ENCODE results near the gene RARA. TPM values are rescaled to one million over a fixed set of nuclear protein-coding genes. Genes with fewer than 3 reads are reported as not detected.
"Not testable (repeated sequence)": the region's sequence is repeated elsewhere in the genome, so short reads cannot be mapped to it uniquely, and the experiment has no call there.

RARA gene
- total RNA-seq, 1 donor from 2014 or later, result 35.1 TPM

DNA sequence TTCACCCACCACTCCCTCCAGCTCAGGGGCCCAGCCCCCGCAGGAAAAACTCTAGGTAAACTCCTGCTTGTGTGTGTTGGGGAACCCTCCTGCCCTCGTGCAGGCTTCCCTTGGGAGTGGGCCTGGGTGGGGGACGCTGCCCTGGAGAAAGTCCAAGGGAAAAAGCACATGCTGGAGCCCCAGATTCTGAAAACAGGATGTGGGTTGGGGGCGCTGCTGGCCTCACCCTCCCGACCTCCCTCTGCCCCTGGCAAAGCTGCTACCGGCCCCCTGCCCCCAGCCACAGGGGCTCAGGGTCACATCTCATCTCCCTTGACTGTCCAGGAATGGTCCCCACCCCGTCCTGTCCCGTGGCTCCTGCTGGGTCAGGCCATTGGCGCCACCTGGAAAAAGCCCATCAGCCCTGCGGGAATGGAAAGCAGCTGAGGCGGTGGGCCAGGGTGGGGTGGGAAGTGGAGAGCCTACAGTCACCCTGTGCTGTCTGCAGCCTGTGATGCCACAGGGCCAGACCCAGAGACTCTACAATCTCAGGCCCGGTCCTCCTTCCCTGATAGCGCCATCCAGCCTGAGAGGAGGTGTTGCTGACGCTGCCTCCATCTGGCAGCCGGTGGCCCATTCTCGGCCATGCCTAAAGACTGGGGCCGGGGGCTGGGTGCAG is 58.0 kb downstream of the RARA start:
- Mint-ChIP-seq H3K9me3 (no peaks in the 10 kb centered on the region), H3K36me3 (ENCODE audit: low read depth) (peaks cover 3% of the 10 kb centered on the region), H3K27me3 (ENCODE audit: low read depth) (peaks cover 2% of the 10 kb centered on the region), H3K27ac (no peak overlapping the region), H3K4me1 (ENCODE audit: low read depth) (peaks cover 12% of the 10 kb centered on the region), H3K4me3 (ENCODE audit: low read depth) (no peak overlapping the region)
- no peak for DNase-seq (ENCODE audit: low spot score)
- intact Hi-C loops (cut with micrococcal nuclease), result no loop called here

DNA sequence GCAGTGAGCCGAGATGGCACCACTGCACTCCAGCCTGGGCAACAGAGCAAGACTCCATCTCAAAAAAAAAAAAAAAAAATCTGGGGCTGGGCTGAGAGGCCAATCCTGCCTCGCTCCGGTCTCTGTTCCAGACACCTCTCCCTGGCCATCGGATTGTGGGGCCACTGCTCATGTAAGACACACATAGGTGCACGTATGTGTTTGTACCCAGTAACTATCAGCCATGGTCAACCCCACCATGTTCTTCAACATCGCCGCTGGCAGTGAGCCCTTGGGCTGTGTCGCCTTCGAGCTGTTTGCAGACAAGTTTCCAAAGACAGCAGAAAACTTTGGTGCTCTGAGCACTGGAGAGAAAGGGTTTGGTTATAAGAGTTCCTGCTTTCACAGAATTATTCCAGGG is 58.7 kb downstream of the RARA start:
- H3K36me3 Mint-ChIP-seq (ENCODE audit: low read depth); DNase-seq (ENCODE audit: low spot score); H3K27ac Mint-ChIP-seq; H3K4me3 Mint-ChIP-seq (ENCODE audit: low read depth); H3K9me3 Mint-ChIP-seq; H3K27me3 Mint-ChIP-seq (ENCODE audit: low read depth); intact Hi-C loops (cut with micrococcal nuclease): not testable (repeated sequence)
- peaks cover 17% of the 10 kb centered on the region for H3K4me1 Mint-ChIP-seq (ENCODE audit: low read depth)

DNA sequence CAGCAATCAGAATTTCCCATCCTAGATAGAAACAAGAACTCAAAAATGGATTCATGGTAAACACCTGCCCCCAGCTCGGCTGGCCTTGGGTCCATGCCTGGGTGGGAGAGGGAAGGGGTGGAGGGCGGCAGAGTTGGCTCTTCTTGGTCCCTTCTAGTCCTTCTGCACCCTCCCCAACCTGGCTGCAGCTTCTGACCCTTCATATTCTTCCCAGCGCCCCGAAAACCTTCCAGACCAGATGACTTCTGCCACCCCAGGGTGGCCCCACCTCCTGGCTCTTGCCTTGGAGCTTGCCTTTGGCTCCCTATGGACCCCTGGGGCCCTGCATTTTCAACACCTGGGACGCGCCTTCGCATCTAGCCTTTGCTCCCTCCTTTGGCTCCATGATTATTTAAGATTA is 60.9 kb downstream of the RARA start:
- no peaks in the 10 kb centered on the region for H3K27me3 Mint-ChIP-seq (ENCODE audit: low read depth)

DNA sequence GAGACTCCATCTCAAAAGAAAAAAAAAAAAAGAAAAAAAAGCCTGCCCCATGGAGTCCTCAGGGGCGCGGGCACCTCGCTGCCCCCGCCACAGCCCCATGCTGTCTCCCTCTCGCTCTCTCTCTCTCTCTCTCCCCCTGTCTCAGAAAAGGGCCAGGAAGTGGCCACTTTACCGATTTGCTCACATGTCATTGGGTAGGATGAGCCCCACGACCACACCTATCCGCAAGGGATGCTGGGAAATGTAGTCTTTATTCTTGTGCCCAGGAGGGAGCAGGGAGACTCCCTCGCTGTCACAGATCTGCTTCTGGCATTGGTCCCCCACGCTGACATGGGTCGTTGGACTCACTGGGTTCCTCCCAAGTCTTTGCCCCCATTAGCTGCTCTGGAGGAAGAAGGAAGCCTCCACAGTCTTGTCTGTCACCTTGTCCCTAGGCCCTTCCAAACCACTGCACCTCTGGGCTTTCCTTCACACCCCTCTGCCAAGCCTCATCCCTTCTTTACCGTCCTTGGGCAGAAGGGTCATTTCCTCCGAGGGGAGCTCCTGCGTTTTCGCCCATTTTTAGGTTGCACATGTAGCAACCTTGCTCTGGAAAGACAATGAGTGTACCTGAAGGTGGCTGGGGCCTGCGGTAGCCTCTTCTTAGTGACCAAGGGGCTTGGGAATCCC is 62.4 kb downstream of the RARA start:
- intact Hi-C loops (cut with micrococcal nuclease), result no loop called here
- Mint-ChIP-seq H3K36me3 (ENCODE audit: low read depth) (no peaks in the 10 kb centered on the region), H3K4me1 (ENCODE audit: low read depth) (peaks cover 27% of the 10 kb centered on the region), H3K27ac (no peak overlapping the region), H3K4me3 (ENCODE audit: low read depth) (no peak overlapping the region), H3K9me3 (no peaks in the 10 kb centered on the region), H3K27me3 (ENCODE audit: low read depth) (no peaks in the 10 kb centered on the region)
- DNase-seq (ENCODE audit: low spot score), result peak; percentile 25

More for the DNA sequence above, 60.9 kb downstream of the RARA start:
- Mint-ChIP-seq H3K4me1 (ENCODE audit: low read depth) (peaks cover 27% of the 10 kb centered on the region), H3K4me3 (ENCODE audit: low read depth) (no peak overlapping the region), H3K9me3 (no peaks in the 10 kb centered on the region), H3K27ac (no peak overlapping the region), H3K36me3 (ENCODE audit: low read depth) (no peaks in the 10 kb centered on the region)
- intact Hi-C loops (cut with micrococcal nuclease), result no loop called here
- no peak for DNase-seq (ENCODE audit: low spot score)

DNA sequence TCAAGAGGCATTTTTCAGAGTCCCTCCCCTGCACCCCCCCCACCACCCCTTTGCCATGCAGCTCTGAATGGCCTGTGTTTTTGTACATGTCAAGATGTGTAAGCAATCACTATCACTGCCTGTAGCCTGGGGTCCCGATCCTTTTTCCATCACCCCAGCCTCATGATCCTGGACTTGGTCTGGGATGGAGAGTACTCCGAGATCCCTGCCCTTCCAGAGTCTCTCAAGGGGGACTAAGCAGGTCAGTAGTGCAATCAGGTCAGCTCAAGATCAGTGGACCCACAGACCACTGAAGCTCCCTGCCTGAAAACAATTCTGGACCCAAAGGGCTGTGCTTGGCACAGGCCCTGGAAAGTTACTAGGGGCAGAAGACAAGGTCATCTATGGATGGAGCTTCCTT is 63.1 kb downstream of the RARA start:
- no peak overlapping the region for H3K4me3 Mint-ChIP-seq (ENCODE audit: low read depth)

DNA sequence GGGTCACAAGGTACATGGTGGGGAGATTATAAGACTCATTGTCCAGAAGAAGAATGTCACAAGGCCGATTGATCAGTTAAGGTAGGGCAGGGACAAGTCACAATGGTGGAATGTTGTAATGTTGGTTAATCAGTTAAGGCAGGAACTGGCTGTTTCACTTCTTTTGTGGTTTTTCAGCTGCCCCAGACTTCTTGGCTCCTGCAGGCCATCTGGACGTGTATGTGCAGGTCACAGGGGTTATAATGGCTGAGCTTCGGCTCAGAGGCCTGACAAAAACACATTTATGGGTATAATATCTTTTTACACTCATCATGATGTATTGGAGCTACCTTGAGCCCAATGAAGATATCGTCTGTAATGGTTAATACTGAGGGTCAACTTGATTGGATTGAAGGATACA is 63.7 kb downstream of the RARA start:
- DNase-seq (ENCODE audit: low spot score); H3K9me3 Mint-ChIP-seq; H3K4me3 Mint-ChIP-seq (ENCODE audit: low read depth); intact Hi-C loops (cut with micrococcal nuclease); H3K27me3 Mint-ChIP-seq (ENCODE audit: low read depth); H3K36me3 Mint-ChIP-seq (ENCODE audit: low read depth): not testable (repeated sequence)
- Mint-ChIP-seq H3K27ac (peak overlapping the region; percentile 45), H3K4me1 (ENCODE audit: low read depth) (peaks cover 29% of the 10 kb centered on the region)

More for the DNA sequence above, 63.1 kb downstream of the RARA start:
- H3K9me3 Mint-ChIP-seq, result no peaks in the 10 kb centered on the region
- peak overlapping the region; percentile 45 for H3K27ac Mint-ChIP-seq
- H3K4me1 Mint-ChIP-seq (ENCODE audit: low read depth), result peaks cover 29% of the 10 kb centered on the region
- no peaks in the 10 kb centered on the region for H3K36me3 Mint-ChIP-seq (ENCODE audit: low read depth)
- intact Hi-C loops (cut with micrococcal nuclease), result no loop called here
- DNase-seq (ENCODE audit: low spot score), result no peak
- H3K27me3 Mint-ChIP-seq (ENCODE audit: low read depth), result peaks cover 2% of the 10 kb centered on the region

DNA sequence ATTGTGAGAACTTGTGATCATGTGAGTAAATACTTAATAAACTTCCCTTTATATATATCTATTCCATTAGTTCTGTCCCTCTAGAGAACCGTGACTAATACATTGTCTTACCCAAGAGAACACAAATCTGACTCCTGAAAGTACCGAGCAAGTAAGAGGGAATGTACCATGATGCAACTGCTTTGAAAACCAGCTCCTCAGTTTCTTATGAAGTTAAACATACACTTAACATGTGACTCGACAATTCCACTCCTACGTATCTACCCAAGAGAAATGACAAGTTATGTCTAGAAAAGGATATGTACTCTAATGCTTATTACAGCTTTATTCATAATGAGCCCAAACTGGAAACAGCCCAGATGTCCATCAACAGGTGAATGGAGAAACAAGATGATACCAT is 64.3 kb downstream of the RARA start:
- Mint-ChIP-seq H3K27me3 (ENCODE audit: low read depth) (peaks cover 2% of the 10 kb centered on the region), H3K27ac (peak overlapping the region; percentile 43), H3K36me3 (ENCODE audit: low read depth) (no peaks in the 10 kb centered on the region), H3K4me3 (ENCODE audit: low read depth) (no peak overlapping the region), H3K9me3 (no peaks in the 10 kb centered on the region), H3K4me1 (ENCODE audit: low read depth) (peaks cover 29% of the 10 kb centered on the region)
- DNase-seq (ENCODE audit: low spot score), result no peak
- intact Hi-C loops (cut with micrococcal nuclease), result no loop called here

DNA sequence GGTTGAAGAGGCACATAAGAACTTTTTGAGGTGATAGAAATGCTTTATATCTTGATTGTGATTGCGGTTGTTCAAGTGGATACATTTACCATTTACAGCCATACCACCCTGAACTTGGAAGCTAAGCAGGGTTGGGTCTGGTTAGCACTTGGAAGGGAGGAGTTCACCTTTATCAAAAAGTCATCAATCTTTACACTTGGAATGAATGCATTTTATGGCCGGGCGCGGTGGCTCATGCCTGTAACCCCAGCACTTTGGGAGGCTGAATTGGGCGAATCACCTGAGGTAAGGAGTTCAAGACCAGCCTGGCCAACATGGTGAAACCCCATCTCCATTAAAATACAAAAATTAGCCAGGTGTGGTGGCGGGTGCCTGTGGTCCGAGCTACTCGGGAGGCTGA is 65.0 kb downstream of the RARA start:
- no peak overlapping the region for H3K4me3 Mint-ChIP-seq (ENCODE audit: low read depth)
- H3K27ac Mint-ChIP-seq, result peak overlapping the region; percentile 43
- no peaks in the 10 kb centered on the region for H3K9me3 Mint-ChIP-seq
- peaks cover 29% of the 10 kb centered on the region for H3K4me1 Mint-ChIP-seq (ENCODE audit: low read depth)
- intact Hi-C loops (cut with micrococcal nuclease), result no loop called here
- H3K27me3 Mint-ChIP-seq (ENCODE audit: low read depth), result peaks cover 2% of the 10 kb centered on the region
- H3K36me3 Mint-ChIP-seq (ENCODE audit: low read depth), result no peaks in the 10 kb centered on the region
- no peak for DNase-seq (ENCODE audit: low spot score)

DNA sequence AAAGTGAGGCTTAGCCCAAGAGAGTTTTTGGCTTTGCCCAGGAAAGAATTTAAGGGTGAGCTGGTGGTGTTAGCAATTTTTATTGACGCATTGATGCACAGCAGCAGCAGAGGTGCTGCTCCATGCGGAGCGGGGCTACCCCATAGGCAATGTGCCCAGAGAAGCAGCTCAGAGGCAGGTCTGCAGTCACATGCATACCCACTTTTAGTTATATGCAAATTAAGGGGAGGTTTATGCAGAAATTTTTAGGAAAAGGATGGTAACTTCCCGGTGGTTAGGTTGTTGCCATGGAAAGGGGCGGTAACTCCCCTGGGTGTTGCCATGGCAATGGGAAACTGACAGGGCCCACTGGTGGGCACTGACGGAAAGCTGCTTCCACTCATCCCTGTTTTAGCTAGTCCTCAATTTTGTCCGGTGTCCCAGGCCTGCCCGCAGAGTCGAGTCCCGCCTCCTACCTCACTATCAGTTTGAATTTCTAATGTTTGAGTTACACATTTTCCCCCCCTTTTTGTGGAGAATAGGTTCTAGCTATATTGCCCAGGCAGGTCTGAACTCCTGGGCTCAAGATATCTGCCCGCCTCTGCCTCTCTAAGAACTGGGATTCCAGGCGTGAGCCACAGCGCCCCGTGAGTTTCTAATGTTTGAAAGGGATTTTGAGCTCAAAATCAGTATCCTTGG is 66.0 kb downstream of the RARA start:
- no peak for DNase-seq (ENCODE audit: low spot score)
- no peaks in the 10 kb centered on the region for H3K36me3 Mint-ChIP-seq (ENCODE audit: low read depth)
- H3K27ac Mint-ChIP-seq, result no peak overlapping the region
- H3K9me3 Mint-ChIP-seq, result no peaks in the 10 kb centered on the region
- intact Hi-C loops (cut with micrococcal nuclease), result no loop called here
- H3K27me3 Mint-ChIP-seq (ENCODE audit: low read depth), result peaks cover 2% of the 10 kb centered on the region
- H3K4me1 Mint-ChIP-seq (ENCODE audit: low read depth), result peaks cover 29% of the 10 kb centered on the region
- no peak overlapping the region for H3K4me3 Mint-ChIP-seq (ENCODE audit: low read depth)

DNA sequence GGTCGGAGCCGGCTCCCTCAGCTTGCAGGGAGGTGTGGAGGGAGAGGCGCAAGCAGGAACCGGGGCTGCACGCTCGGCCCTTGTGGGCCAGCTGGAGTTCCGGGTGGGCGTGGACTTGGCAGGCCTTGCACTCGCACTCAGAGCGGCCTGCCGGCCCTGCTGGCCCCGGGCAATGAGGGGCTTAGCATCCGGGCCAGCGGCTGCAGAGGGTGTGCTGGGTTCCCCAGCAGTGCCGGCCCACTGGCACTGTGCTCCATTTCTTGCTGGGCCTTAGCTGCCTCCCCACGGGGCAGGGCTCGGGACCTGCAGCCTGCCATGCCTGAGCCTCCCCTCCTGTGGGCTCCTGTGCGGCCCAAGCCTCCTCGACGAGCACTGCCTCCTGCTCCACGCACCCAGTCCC is 66.8 kb downstream of the RARA start:
- H3K27ac Mint-ChIP-seq; H3K36me3 Mint-ChIP-seq (ENCODE audit: low read depth); H3K9me3 Mint-ChIP-seq; DNase-seq (ENCODE audit: low spot score); H3K27me3 Mint-ChIP-seq (ENCODE audit: low read depth); H3K4me3 Mint-ChIP-seq (ENCODE audit: low read depth); intact Hi-C loops (cut with micrococcal nuclease): not testable (repeated sequence)
- H3K4me1 Mint-ChIP-seq (ENCODE audit: low read depth), result peaks cover 29% of the 10 kb centered on the region

DNA sequence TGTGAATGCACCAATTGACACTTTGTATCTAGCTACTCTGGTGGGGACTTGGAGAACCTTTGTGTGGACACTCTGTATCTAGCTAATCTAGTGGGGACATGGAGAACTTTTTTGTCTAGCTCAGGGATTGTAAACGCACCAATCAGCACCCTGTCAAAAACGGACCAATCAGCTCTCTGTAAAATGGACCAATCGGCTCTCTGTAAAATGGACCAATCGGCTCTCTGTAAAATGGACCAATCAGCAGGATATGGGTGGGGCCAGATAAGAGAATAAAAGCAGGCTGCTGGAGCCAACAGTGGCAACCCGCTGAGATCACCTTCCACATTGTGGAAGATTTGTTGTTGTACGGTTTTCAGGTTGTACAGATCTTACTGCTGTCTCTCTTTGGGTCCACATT is 67.6 kb downstream of the RARA start:
- intact Hi-C loops (cut with micrococcal nuclease); H3K36me3 Mint-ChIP-seq (ENCODE audit: low read depth); DNase-seq (ENCODE audit: low spot score); H3K4me3 Mint-ChIP-seq (ENCODE audit: low read depth); H3K27ac Mint-ChIP-seq; H3K9me3 Mint-ChIP-seq; H3K27me3 Mint-ChIP-seq (ENCODE audit: low read depth): not testable (repeated sequence)
- peaks cover 26% of the 10 kb centered on the region for H3K4me1 Mint-ChIP-seq (ENCODE audit: low read depth)

DNA sequence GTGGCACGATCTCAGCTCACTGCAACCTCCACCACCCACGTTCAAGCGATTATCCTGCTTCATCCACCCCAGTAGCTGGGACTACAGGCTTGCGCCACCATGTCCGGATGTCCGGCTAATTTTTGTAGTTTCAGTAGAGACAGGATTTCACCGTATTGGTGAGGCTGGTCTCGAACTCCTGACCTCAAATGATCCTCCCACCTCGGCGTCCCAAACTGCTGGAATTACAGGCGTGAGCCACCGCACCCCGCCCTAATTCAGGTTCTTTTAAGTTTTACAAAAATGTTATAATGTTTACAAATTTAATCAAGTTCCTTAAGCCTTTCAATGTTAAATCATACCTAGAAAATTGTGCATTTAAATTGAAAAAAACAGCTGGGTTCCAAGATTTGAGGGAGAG is 68.9 kb downstream of the RARA start:
- H3K27ac Mint-ChIP-seq, result no peak overlapping the region
- peaks cover 2% of the 10 kb centered on the region for H3K27me3 Mint-ChIP-seq (ENCODE audit: low read depth)
- intact Hi-C loops (cut with micrococcal nuclease), result no loop called here
- DNase-seq (ENCODE audit: low spot score), result no peak
- no peaks in the 10 kb centered on the region for H3K36me3 Mint-ChIP-seq (ENCODE audit: low read depth)
- no peak overlapping the region for H3K4me3 Mint-ChIP-seq (ENCODE audit: low read depth)
- H3K4me1 Mint-ChIP-seq (ENCODE audit: low read depth), result peaks cover 18% of the 10 kb centered on the region
- H3K9me3 Mint-ChIP-seq, result no peaks in the 10 kb centered on the region

DNA sequence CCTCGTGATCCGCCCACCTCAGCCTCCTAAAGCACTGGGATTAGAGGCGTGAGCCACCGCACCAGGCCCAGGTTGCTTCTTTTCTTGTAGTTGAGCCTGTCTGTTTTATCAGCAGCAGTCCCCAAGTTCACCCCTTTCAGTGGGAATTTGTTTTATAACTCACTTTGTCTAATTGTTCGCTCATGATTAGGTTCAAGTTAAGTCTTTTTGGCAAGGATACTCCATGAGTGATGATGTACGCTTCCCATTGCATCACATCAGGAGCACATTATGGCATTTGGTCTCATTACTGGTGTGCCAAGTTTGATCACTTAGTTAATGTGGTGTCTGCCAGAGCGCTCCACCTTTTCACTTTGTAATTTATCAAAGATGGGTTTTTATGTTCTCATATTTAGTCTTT is 70.0 kb downstream of the RARA start:
- H3K4me3 Mint-ChIP-seq (ENCODE audit: low read depth), result no peak overlapping the region
- no peak for DNase-seq (ENCODE audit: low spot score)
- peaks cover 2% of the 10 kb centered on the region for H3K36me3 Mint-ChIP-seq (ENCODE audit: low read depth)

More for the DNA sequence above, 70.0 kb downstream of the RARA start:
- H3K27ac Mint-ChIP-seq, result no peak overlapping the region
- H3K27me3 Mint-ChIP-seq (ENCODE audit: low read depth), result peaks cover 2% of the 10 kb centered on the region
- intact Hi-C loops (cut with micrococcal nuclease), result no loop called here
- no peaks in the 10 kb centered on the region for H3K9me3 Mint-ChIP-seq
- H3K4me1 Mint-ChIP-seq (ENCODE audit: low read depth), result peaks cover 7% of the 10 kb centered on the region
